Measurements from ENCODE around the gene TSPAN19.

The TSPAN19 gene

DNA sequence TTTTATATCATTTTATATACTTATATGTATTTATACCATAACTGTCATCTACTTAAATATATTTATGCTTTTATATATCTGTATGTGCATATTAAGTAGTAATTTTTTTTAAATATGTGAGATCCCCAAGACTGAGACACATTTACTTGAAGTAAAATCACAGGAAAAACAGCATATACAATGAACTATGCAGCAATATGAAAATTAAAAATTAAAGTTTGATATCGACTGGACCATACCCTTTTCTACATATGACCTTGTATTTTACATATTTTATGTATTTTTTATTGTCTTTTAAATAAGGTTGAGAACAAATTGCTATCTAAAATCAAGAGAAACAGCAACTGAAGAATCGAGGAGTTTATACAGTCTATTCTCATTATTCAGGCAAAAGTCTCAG lies 50.0 kb downstream of the TSPAN19 start:
- TF ChIP-seq, protein P1, sequence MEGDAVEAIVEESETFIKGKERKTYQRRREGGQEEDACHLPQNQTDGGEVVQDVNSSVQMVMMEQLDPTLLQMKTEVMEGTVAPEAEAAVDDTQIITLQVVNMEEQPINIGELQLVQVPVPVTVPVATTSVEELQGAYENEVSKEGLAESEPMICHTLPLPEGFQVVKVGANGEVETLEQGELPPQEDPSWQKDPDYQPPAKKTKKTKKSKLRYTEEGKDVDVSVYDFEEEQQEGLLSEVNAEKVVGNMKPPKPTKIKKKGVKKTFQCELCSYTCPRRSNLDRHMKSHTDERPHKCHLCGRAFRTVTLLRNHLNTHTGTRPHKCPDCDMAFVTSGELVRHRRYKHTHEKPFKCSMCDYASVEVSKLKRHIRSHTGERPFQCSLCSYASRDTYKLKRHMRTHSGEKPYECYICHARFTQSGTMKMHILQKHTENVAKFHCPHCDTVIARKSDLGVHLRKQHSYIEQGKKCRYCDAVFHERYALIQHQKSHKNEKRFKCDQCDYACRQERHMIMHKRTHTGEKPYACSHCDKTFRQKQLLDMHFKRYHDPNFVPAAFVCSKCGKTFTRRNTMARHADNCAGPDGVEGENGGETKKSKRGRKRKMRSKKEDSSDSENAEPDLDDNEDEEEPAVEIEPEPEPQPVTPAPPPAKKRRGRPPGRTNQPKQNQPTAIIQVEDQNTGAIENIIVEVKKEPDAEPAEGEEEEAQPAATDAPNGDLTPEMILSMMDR (conservative IDR thresholded peaks at IDR 0.05; ENCODE audit: low read length): no peak
- H3K4me3 ChIP-seq (ENCODE audit: low read length): no peak overlapping the region
- no peak for DNase-seq (ENCODE audit: low read depth)

- H3K4me3 ChIP-seq (ENCODE audit: low read length): no peak overlapping the region
- no peak for DNase-seq (ENCODE audit: low read depth)
- TF ChIP-seq, protein P1 (conservative IDR thresholded peaks at IDR 0.05; ENCODE audit: low read length): no peak
Measured at GRCh38 chr12:84983289-84983688, 52.8 kb downstream of the TSPAN19 start.

DNA sequence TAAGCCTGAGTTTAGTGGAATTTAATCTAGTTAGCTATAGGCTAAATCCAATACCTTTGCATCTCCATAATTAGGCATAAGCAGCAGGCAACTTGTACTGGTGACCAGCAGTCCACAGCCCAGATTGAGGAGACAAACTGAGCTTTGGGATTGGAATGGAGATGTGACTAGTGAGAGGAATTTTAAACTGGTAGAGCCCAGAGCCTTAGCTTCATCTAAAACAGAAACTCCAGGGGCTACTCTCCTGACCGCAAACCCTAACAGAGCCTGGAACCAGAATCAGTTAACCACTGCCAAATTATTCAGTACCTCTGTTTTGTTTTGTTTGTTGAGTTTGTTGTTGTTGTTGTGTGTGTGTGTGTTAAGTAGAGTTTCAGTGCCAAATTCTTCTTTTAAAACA lies 53.2 kb downstream of the TSPAN19 start:
- DNase-seq (ENCODE audit: low read depth): no peak
- TF ChIP-seq, protein P1 (conservative IDR thresholded peaks at IDR 0.05; ENCODE audit: low read length): no peak

DNA sequence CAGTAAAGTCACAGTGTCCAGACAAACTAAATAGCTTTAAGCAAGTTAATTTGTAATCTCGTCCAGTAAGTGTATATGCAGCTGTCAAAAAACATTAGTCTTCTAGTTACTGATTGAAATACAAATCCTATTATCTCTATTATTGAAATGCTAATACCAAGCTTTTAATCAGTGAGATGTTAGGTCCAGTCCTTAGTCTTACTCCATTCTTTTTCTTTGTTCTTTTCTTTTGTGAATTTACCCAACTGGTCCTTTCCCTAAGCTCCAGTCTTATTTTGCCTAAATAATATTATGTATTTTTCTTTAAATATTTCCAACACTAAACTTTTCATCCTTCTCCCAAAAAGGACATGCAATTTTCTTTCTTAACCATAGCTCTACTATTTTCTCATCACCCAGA lies 57.2 kb downstream of the TSPAN19 start:
- TF ChIP-seq, protein P1 (conservative IDR thresholded peaks at IDR 0.05; ENCODE audit: low read length): no peak
- H3K4me3 ChIP-seq (ENCODE audit: low read length): no peak overlapping the region
- DNase-seq (ENCODE audit: low read depth): no peak

More for the DNA sequence above, 53.2 kb downstream of the TSPAN19 start:
- no peak overlapping the region for H3K4me3 ChIP-seq (ENCODE audit: low read length)

DNA sequence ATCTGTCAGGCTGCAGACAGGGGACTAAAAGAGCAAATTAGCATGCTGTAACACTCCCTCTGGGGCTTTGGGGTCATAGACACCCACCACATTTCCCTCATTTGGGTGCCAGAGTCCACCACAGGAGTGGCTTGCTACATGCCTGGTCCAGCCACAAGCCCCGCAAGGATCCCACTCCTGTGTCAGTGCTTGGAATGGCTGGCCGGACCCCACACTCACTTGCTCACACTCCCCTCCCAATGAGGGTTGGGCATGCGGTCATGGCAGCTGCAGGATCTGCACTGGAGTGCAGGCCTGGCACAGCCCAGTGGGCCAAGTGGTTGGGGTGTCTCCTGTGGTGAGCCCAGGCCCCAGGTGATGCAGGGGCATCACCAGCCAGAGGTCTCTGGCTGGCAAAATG lies 59.9 kb downstream of the TSPAN19 start:
- TF ChIP-seq, protein P1 (conservative IDR thresholded peaks at IDR 0.05; ENCODE audit: low read length): no peak

GRCh38 chr12:84974155-84974815 lies 61.8 kb downstream of the TSPAN19 start:
- H3K4me3 ChIP-seq (ENCODE audit: low read length): no peak overlapping the region
- no peak for DNase-seq (ENCODE audit: low read depth)
- TF ChIP-seq, protein P1 (conservative IDR thresholded peaks at IDR 0.05; ENCODE audit: low read length): no peak

More for the DNA sequence above, 59.9 kb downstream of the TSPAN19 start:
- DNase-seq (ENCODE audit: low read depth): no peak
- H3K4me3 ChIP-seq (ENCODE audit: low read length): no peak overlapping the region

DNA sequence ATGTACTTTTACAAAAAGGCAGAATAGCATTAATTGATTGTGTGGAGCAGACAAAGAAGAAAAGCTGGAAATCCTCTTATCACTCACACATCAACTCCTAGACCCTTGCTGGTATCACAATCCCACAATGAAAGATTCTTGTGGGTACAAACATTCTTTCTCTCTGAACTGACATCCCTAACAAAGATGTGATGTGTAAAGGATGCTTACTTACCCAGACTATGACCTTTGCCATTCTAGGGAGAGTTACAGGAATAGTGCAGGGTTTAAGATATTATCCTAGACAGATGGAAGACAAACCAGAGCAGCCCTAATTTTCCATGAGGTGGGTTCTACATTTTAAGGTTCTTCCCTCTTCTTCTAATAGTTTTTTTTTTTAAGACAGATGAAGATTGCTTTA lies 63.1 kb downstream of the TSPAN19 start:
- DNase-seq (ENCODE audit: low read depth): no peak
- H3K4me3 ChIP-seq (ENCODE audit: low read length): no peak overlapping the region
- TF ChIP-seq, protein P1 (conservative IDR thresholded peaks at IDR 0.05; ENCODE audit: low read length): no peak

Measured in AG10803 (cell line).